ENCODE measurements around the gene HDAC1. TPM values are rescaled to one million over a fixed set of nuclear protein-coding genes. Genes with fewer than 3 reads are reported as not detected.

The HDAC1 gene
- total and polyA plus RNA-seq, 2 of the 13 experiments (the other 11 are each of a cell fraction or from before 2014, with no cell fraction given) = 93.5 to 189 TPM

DNA sequence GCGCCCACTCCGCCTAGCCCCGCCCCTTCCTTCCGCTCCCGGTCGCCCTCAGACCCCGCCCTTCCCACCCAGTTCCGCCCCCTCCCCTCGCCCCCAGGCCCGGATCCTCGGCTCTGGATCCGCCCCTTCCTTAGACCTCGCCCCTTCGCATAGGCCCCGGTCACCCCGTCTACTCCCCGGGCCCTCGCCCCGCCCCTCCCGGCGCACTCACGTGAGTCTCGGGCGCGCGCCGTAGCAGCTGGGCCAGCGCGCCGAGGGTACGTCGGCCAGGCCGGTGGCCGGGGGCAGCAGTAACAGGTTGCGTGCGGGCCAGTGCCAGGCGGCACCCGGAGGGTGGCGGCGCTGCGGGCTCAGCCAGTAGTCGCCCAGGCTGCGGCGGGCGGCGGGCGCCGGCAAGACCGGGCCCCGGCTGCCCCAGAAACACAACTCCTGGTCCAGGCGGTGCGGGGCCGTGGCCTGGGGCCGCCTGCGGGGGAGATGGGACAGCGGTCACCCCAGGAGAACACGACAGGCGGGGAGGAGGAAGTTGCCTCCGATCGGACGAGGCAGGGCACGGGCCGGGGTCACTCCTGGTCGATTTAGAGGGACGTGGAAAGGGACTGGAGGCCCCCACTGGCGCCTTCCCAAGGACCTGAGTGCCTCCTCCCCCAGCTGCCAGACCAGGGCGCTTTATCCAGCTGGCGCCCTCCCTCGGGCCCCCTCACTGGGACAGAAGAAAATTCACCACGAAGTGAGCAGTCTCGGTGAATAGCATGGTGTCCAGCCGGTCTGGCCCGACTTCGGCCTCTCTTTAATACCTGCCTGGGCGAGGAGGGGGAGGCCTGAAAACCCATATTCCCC lies 59.7 kb downstream of the HDAC1 start (continued):
- peak; percentile 3; the same call in 1 of the 2 replicates for TF ChIP-seq ATF2 (CRISPR knock-in tag; IDR thresholded peaks at IDR 0.05)
- peak; percentile 77 for TF ChIP-seq AGO2 (optimal IDR thresholded peaks at IDR 0.05; ENCODE audit: low read depth, low read length)
- TF ChIP-seq RNF2 (conservative IDR thresholded peaks at IDR 0.05; ENCODE audit: low read depth) = 0 out of 2 replicates have a peak, but pooled peaks have one; percentile 37
- no peak for TF ChIP-seq ZNF678 (CRISPR knock-in tag; IDR thresholded peaks at IDR 0.05)
- peak; percentile 62; the same call in 1 of the 2 replicates for TF ChIP-seq MEIS2 (CRISPR knock-in tag; IDR thresholded peaks at IDR 0.05)
- 0 out of 4 replicates have a peak, but pooled peaks of 1 of the 2 experiments have one; percentile 2 for TF ChIP-seq ATF4 (CRISPR knock-in tag; IDR thresholded peaks at IDR 0.05)
- TF ChIP-seq, protein P1, sequence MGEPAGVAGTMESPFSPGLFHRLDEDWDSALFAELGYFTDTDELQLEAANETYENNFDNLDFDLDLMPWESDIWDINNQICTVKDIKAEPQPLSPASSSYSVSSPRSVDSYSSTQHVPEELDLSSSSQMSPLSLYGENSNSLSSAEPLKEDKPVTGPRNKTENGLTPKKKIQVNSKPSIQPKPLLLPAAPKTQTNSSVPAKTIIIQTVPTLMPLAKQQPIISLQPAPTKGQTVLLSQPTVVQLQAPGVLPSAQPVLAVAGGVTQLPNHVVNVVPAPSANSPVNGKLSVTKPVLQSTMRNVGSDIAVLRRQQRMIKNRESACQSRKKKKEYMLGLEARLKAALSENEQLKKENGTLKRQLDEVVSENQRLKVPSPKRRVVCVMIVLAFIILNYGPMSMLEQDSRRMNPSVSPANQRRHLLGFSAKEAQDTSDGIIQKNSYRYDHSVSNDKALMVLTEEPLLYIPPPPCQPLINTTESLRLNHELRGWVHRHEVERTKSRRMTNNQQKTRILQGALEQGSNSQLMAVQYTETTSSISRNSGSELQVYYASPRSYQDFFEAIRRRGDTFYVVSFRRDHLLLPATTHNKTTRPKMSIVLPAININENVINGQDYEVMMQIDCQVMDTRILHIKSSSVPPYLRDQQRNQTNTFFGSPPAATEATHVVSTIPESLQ (CRISPR knock-in tag; conservative IDR thresholded peaks at IDR 0.05) = no peak
- no peak for TF ChIP-seq U2AF1 (optimal IDR thresholded peaks at IDR 0.05; ENCODE audit: low read depth, low read length)
- TF ChIP-seq AFF4 (CRISPR knock-in tag; IDR thresholded peaks at IDR 0.05) = no peak
- TF ChIP-seq ARNT2 (CRISPR knock-in tag; IDR thresholded peaks at IDR 0.05; ENCODE audit: low read depth) = peak; percentile 66; the same call in 1 of the 2 replicates
- peak; percentile 47; the same call in 1 of the 2 replicates for TF ChIP-seq ZNF431 (CRISPR knock-in tag; IDR thresholded peaks at IDR 0.05; ENCODE audit: borderline replicate concordance, low read depth)
- no peak for TF ChIP-seq ZNF597 (CRISPR knock-in tag; IDR thresholded peaks at IDR 0.05)
- TF ChIP-seq SATB2 (CRISPR knock-in tag; IDR thresholded peaks at IDR 0.05) = no peak
- no peak for TF ChIP-seq ATF1 (CRISPR knock-in tag; IDR thresholded peaks at IDR 0.05)
- TF ChIP-seq ZNF382 (CRISPR knock-in tag; IDR thresholded peaks at IDR 0.05; ENCODE audit: borderline replicate concordance) = no peak
- TF ChIP-seq BCL6 (CRISPR knock-in tag; IDR thresholded peaks at IDR 0.05) = no peak; the same call in 1 of the 2 replicates
- no peak for TF ChIP-seq RBM22 (optimal IDR thresholded peaks at IDR 0.05; ENCODE audit: low read length)

All from HepG2 (cell line).